HG02870 (cell line): ENCODE measurements around the gene PRRC2B.

ENCODE experiments used
- ATAC-seq: cut with Tn5 transposase; IDR thresholded peaks from one replicate; pipeline ENCODE4 v1.9.1; 2021; ENCODE audit warnings: mild to moderate bottlenecking, moderate library complexity; ENCODE audit not compliant: unreplicated experiment

PRRC2B gene

DNA sequence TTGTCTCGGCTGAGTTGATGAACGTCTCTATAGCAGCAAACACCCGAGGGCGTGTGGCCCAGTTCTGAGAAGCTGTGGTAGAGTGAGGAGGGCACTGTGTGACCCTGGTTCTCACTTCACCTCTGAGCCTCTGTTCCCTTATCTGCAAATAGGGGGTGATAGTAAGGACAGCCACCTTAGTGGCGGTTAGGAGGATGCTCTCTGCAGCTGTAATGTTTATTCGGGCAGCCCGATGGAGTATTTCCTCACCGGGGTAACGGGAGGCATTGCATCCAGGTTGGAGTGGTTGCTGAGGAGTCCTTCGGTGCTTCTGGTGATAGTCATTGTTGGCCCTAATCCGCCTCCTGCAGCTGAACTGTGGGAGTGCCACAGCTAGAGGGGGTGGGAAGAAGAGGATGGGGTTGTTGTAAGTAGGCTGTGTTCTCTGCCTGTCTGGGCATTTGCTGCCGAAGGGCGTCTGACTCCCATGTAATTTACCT lies 13.9 kb downstream of the PRRC2B start:
- ATAC-seq, result no peak

DNA sequence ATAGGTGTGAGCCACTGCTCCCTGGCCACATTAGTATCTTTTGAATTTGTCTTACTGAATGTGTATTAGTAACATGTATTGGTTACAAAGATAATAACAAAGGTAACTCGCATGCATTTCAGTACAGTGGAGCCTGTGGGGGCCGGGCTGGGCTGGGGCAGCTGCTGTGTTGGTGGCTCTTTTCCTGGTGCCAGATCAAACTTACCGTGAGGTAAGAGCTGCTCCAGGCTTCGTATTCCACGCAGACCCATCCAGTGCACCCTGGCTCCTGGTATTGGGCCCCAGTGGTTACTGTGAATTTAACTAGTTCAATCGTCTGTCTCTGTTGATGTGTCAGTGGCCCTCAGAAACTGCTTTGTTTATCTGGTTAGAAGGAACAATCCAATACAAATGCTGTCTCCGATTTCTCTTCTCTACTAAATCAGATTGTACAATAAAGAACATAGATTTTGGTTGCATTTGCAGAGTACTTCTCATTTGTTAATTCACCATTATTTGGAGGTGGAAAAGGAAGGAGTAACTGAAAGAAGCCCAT lies 15.6 kb downstream of the PRRC2B start:
- ATAC-seq, result no peak

DNA sequence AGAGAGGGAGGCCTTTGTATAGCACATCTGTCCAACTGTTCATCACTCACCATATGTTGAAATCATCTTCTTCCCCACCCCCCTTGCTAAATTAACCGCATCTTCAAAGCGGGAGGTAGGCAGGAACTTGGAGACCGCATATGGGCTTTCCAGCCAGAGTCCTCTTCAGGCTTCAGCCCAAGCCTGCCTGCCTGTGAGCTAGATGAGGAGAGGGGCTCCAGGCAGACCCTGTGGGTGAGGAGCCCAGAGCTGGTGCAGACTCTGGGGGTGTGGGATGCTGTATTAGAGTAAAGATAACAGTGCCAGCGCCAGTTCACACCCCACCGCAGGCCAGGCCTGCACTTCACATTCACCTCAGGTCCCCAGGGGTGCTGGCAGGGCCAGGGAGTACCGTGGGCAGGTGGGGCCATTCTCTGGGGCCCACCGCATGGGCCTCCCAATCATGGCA lies 16.2 kb downstream of the PRRC2B start:
- ATAC-seq, result no peak

- ATAC-seq, result no peak
Measured at GRCh38 chr9:131411719-131412681, 18.1 kb downstream of the PRRC2B start.

DNA sequence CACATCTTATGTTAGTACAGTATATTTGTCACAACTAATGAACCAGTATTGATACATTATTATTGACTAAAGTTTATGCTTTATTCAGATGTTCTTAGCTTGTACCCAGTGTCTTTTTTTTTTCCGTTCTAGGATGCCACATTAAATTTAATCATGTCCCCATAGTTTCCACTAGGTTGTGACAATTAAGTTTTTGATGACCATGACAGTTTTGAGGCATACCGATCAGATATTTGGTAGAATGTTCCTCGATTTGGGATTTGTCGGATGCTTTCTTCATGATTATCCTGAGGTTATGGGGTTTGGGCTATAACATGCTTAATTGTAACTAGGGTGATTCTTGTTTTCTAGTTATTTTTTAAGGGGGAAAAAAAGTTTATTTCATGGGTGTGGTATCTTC lies 22.6 kb downstream of the PRRC2B start:
- ATAC-seq, result no peak

DNA sequence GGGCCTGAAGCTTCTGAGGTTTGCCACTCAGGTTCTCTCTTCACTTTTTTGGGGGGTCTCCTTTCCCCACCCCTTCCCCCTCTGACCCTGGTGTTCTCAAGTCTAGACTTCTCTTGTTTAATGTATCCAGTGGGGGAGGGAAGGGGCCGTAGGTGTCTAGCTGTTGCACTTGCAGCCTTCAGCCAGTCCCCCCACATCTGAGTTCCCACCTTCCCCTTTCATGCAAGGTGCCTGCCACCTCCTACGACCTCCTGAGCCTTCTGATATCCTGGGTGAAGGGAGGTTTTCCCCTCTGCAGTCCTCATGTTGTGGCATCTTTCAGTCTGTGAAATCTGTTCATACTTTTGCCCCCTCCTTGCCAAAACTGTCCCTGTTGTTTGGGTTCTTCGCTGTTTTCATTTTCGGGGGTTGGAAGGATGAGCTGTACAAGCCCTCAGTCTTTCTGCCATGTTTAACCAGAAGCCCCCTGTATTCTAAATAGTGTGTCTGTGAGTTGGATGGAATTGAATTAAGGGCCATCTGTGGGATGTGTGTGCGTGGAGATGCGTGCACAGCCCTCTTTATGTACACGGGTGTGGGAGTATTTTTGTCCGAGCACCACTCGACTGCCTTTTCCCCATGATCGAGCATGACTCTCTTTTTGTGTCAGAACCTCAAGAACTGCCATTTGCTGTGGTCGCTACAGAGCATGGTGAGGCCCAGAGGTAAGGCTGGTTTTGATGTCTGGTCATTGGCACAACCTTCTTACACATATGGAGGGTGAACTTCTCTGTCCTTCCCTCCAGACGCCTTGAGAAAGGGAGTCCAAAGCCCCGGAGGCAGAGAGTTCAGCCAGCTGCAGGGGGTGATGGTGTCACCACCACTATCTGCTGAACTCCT lies 23.6 kb downstream of the PRRC2B start:
- no peak for ATAC-seq

- ATAC-seq, result no peak
Measured at GRCh38 chr9:131418143-131419025, 24.5 kb downstream of the PRRC2B start.

DNA sequence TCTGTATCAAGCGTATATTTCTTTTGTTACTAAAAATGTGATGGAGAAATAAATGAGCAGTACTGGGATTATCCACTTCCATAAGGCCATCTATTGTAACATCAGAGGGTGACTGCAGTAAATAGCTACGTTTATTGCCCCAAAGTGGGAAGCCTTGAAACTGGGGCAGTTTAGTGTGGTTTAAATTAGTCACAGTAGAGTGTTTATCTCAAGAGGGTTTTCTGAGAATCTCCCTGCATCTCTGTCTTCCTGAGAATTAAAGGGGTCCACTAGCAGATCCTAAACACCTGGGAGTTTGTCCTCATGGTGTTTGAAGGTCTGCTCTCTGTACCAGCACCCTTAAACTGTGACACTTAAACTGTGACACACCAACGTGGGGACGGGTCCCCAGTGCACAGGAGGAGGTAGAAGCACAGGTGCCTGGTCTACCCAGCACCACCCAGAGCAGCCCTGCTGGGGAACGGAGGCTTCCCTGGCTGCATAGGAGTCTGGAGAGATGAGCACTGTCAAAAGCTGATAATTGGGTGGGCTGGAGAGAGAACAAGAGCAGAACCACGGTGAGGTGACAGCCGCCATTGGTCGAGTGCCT lies 25.2 kb downstream of the PRRC2B start:
- ATAC-seq, result no peak

GRCh38 chr9:131419716-131420115 lies 25.8 kb downstream of the PRRC2B start:
- ATAC-seq, result no peak

GRCh38 chr9:131420980-131421624 lies 27.2 kb downstream of the PRRC2B start:
- ATAC-seq, result no peak

GRCh38 chr9:131421691-131422090 lies 27.8 kb downstream of the PRRC2B start:
- no peak for ATAC-seq

DNA sequence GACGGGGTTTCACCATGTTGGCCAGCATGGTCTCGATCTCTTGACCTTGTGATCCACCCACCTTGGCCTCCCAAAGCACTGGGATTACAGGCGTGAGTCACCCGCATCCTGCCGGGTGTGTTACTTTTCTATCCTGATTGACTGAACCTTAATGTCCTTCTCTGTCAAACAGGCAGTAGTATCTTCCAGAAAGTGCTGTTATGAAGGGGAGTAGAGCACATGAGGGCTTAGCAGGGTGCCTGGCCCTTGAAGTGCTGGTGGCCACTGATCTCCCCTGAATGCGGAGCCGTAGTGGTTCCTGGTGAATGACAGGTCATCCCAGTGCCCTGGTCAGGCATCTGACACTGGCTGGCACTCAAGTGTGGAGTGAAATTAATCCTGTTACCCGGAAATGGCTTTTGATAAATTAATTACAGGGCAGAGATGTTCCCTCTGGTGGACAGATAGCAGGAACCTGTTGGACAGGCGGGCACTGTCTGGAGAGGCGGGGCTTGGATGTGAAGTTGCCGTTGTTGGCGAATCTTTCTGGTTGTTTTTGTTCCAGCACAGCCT lies 28.4 kb downstream of the PRRC2B start:
- no peak for ATAC-seq

DNA sequence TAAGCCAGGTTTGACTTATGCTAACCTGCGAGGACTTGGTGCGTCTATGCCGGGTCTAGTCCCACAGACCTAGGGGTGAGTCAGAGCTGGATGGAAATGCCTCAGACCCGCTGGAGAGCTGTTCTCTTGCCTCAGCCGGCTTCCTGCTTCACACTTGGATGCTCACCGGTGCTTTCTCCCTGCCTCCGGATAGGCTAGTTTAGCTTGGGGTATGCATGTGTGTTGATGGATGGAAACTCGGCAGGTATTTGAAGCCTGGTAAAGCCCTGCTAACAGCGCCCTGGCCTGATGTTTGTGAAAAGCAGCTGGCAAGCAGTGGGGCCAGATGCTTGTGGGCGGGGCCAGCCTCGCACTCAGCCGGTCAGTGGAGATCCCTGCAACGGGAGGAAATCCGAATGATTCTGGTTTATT lies 29.3 kb downstream of the PRRC2B start:
- no peak for ATAC-seq

DNA sequence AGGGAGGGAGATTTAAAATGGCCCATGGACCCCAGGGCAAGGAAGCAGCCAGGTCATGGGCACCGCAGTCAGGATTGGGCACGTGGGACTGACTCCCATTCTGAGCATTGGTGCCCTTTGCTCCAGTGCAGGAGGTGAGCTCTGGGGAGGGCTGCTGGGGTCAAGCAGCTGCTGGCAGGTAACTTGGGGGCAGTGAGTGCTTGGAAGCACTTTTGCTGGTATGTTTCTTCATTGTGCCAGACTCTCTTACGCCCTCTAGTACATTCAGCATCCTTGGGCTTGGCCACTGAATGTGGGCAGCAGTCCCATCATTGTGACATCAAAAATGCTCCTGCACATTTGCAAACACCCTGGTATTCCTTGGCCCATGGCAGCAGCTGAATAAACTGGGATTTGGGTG lies 32.7 kb downstream of the PRRC2B start:
- ATAC-seq, result no peak

DNA sequence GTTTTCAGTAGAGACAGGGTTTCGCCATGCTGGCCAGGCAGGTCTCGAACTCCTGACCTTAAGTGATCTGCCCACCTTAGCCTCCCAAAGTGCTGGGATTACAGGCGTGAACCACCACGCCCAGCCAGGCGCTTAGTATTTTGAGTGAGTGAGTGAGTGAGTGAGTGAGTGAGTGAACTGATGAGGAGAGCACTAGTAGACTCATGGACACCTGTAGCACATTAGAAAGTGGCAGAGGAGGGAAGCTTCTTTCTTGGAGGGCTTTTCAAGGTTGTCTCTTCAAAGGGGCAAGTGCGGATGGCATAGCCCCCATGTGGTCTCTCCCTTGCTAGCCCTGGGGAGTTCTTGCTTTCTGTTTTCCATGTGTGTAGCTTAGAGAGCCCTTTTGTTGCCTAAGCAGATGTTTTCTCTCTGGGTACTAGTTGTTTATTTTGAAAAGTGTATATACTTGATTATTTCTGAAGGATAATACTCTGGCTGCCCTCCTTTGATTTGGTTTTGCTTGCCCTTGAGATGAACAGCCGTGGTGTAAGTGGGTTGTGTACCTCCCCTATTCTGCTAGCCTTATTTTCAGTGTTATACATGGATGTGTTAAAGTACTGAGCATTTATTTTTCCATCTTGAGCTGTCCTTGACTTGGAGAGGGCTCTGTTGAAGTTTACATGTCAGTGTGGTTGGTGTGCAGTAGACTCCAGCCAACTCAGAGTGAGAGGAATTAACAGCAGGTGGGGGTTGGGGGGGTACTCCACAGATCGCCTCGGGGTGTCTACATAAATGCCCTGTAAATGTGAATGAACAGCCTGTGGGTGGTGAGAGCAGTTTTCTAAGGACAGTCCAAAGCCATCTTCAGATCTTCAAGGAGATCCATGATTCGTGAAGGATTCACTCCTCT lies 35.5 kb downstream of the PRRC2B start:
- no peak for ATAC-seq

- ATAC-seq, result no peak
Measured at GRCh38 chr9:131432050-131432449, 38.2 kb downstream of the PRRC2B start.

GRCh38 chr9:131432597-131433301 lies 38.9 kb downstream of the PRRC2B start:
- no peak for ATAC-seq
